HUES48 (cell line): ENCODE measurements around the gene LRRC37A3.
"Not testable (repeated sequence)": the region's sequence is repeated elsewhere in the genome, so short reads cannot be mapped to it uniquely, and the experiment has no call there.

Experiments used
- H3K27ac ChIP-seq: one replicate; pipeline ENCODE4 v1.7.0; 2013; ENCODE audit warnings: low read depth, low read length, inconsistent platforms
- H3K27me3 ChIP-seq: 2 replicates; pipeline ENCODE4 v1.6.1; 2013; ENCODE audit warnings: mild to moderate bottlenecking, low read length; ENCODE audit not compliant: control insufficient read depth, insufficient read depth
- H3K36me3 ChIP-seq: 2 replicates; pipeline ENCODE4 v1.6.1; 2013; ENCODE audit warnings: low read length; ENCODE audit not compliant: control insufficient read depth, insufficient read depth
- H3K4me1 ChIP-seq: 2 replicates; pipeline ENCODE4 v1.6.1; 2013; ENCODE audit warnings: mild to moderate bottlenecking, low read length; ENCODE audit not compliant: control insufficient read depth, insufficient read depth
- H3K4me3 ChIP-seq: 2 replicates; pipeline ENCODE4 v1.5.1; 2013; ENCODE audit warnings: mild to moderate bottlenecking, low read depth, low read length
- H3K9ac ChIP-seq: 2 replicates; pipeline ENCODE4 v1.6.1; 2013; ENCODE audit warnings: mild to moderate bottlenecking, low read depth, low read length, moderate library complexity
- H3K9me3 ChIP-seq: 2 replicates; pipeline ENCODE4 v1.6.1; 2013; ENCODE audit warnings: low read length; ENCODE audit not compliant: control insufficient read depth, insufficient read depth

LRRC37A3 gene

GRCh38 chr17:64919289-64920025 lies at the start of gene LRRC37A3:
TSS of gene LRRC37A3 (minus strand) at chr17:64919478. CDS start at chr17:64897257, 22,221 bp downstream.
- Histone ChIP-seq H3K27ac (peak within 1 kb of the TSS; percentile 87), H3K4me3 (peak within 1 kb of the TSS; percentile 80), H3K9ac (peak within 1 kb of the TSS; percentile 70; the same call in 1 of the 2 replicates)
- not testable (repeated sequence) for H3K27me3 ChIP-seq, H3K36me3 ChIP-seq, H3K4me1 ChIP-seq, H3K9me3 ChIP-seq

DNA sequence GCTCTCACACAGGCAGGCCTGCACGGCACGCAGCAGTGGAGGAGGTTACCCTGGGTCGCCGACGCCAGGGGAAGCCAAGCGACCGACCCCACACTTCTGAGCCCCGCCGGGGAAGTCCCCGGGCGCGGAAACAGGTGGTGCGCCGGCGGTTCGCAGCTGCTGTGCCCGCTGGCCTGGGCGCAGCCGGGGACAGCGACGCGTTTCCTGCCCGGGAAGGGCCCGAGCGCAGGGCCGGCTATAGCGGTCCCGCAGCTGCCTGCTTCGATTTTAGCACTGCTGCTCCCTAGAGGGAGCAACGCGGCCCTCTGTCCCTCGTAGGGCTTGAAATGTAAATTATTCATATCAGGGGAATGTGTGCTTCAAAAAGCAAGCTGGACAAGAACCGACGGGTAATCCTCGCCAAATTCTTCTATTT lies 46.6 kb upstream of the LRRC37A3 start:
- H3K27me3 ChIP-seq, H3K4me1 ChIP-seq, H3K36me3 ChIP-seq, H3K9me3 ChIP-seq, H3K27ac ChIP-seq: not testable (repeated sequence)
- Histone ChIP-seq H3K9ac (peak overlapping the region; percentile 56; the same call in 1 of the 2 replicates), H3K4me3 (peak overlapping the region; percentile 50)

- Histone ChIP-seq H3K9ac (peak overlapping the region; percentile 56; the same call in 1 of the 2 replicates), H3K4me3 (peak overlapping the region; percentile 50)
- H3K4me1 ChIP-seq, H3K27me3 ChIP-seq, H3K36me3 ChIP-seq, H3K9me3 ChIP-seq, H3K27ac ChIP-seq: not testable (repeated sequence)
Measured at GRCh38 chr17:64965256-64965872, 46.1 kb upstream of the LRRC37A3 start.

GRCh38 chr17:64964796-64965195 lies 45.5 kb upstream of the LRRC37A3 start:
- H3K9me3 ChIP-seq = no peaks in the 10 kb centered on the region
- H3K4me1 ChIP-seq = 0 out of 2 replicates have a peak, but pooled peaks cover 7% of the 10 kb centered on the region
- H3K4me3 ChIP-seq = no peak overlapping the region
- H3K9ac ChIP-seq = no peak overlapping the region
- peaks cover 5% of the 10 kb centered on the region for H3K27me3 ChIP-seq
- no peaks in the 10 kb centered on the region for H3K36me3 ChIP-seq
- H3K27ac ChIP-seq = no peak overlapping the region

- H3K27me3 ChIP-seq, H3K4me1 ChIP-seq, H3K4me3 ChIP-seq, H3K9ac ChIP-seq, H3K27ac ChIP-seq, H3K9me3 ChIP-seq, H3K36me3 ChIP-seq: not testable (repeated sequence)
Measured at GRCh38 chr17:64963814-64964213, 44.5 kb upstream of the LRRC37A3 start.

DNA sequence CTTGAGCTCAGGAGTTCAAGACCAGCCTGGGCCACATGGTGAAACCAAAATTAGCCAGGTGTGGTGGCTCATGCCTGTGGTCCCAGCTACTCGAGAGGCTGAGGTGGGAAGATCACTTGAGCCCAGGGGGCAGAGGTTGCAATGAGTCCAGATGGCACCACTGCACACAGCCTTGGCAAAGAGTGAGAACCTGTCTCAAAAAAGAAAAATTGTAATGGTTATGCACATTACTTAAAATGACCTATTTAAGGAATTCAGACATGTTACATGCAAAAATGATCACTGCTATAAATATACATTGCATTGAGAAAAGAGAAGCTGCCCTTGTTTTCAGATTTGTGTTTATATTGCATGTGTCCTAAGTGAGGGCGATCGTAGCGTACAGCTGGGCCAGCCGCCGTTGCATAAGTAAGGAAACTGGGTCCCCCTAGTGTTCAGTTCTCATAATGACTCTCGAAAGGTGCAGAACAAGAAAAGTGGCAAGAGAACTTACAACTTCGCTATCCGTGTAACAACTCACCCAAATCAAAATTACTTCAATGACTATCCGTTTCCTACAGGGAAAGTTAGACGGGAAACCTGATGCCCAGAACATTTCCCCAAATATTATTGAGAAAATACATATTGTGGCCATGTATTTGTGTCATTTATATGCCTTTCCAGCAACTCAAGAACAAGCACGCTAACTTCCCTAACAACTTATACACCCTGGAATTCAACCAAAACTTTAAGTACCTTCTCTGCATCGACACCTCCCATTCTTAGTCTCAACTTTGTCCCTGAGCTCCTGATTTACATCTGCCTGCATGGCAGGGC lies 42.5 kb upstream of the LRRC37A3 start:
- H3K9me3 ChIP-seq, H3K27ac ChIP-seq, H3K36me3 ChIP-seq, H3K27me3 ChIP-seq, H3K4me3 ChIP-seq, H3K9ac ChIP-seq, H3K4me1 ChIP-seq: not testable (repeated sequence)

GRCh38 chr17:64951877-64952276 lies 32.6 kb upstream of the LRRC37A3 start:
- no peak overlapping the region for H3K27ac ChIP-seq
- no peak overlapping the region for H3K4me3 ChIP-seq
- no peaks in the 10 kb centered on the region for H3K9me3 ChIP-seq
- no peaks in the 10 kb centered on the region for H3K36me3 ChIP-seq
- no peaks in the 10 kb centered on the region for H3K27me3 ChIP-seq
- no peak overlapping the region for H3K9ac ChIP-seq
- H3K4me1 ChIP-seq = no peaks in the 10 kb centered on the region

DNA sequence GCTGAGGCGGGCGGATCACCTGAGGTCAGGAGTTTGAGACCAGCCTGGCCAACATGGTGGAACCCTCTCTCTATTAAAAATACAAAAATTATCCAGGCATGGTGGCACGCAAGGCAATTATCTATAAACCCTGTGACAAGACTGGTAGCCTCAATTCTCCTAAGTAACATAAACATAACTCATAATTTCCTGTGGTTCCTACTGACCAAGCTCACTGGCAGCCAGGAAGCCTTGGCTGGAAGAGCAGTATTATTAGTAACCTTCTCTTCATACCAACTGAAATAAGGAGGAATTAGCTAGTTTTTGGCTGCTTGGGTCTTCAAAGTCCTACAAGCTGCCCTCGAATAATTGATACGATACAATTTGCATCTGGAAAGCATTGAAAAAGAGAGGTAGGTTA lies 31.6 kb upstream of the LRRC37A3 start:
- H3K4me1 ChIP-seq = no peaks in the 10 kb centered on the region
- H3K9ac ChIP-seq = no peak overlapping the region
- H3K27ac ChIP-seq = no peak overlapping the region
- no peaks in the 10 kb centered on the region for H3K9me3 ChIP-seq
- no peaks in the 10 kb centered on the region for H3K36me3 ChIP-seq
- H3K4me3 ChIP-seq = no peak overlapping the region
- H3K27me3 ChIP-seq = no peaks in the 10 kb centered on the region

- H3K9me3 ChIP-seq = no peaks in the 10 kb centered on the region
- no peak overlapping the region for H3K27ac ChIP-seq
- no peaks in the 10 kb centered on the region for H3K4me1 ChIP-seq
- H3K36me3 ChIP-seq = no peaks in the 10 kb centered on the region
- H3K4me3 ChIP-seq = no peak overlapping the region
- no peak overlapping the region for H3K9ac ChIP-seq
- H3K27me3 ChIP-seq = no peaks in the 10 kb centered on the region
Measured at GRCh38 chr17:64947152-64947551, 27.9 kb upstream of the LRRC37A3 start.

DNA sequence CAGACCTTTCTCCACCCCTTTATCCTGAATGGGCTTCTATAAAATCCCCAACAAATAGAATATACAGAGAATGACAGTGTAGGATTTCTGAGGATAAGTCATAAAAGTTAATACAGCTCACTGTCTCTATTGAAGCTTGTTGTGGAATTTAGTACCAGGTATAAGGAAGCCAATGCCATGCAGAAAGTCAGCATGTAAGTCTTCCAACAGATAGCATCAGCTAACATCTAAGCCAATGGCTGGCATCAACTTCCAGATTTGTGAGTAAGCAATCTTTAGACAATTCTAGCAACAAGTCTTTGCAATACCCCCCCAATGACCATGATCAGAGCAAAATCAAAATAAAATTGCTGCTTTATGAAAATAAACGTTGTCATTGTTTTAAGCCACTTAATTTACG lies 22.5 kb upstream of the LRRC37A3 start:
- Histone ChIP-seq H3K36me3 (no peaks in the 10 kb centered on the region), H3K4me3 (no peak overlapping the region), H3K4me1 (no peaks in the 10 kb centered on the region), H3K27ac (no peak overlapping the region), H3K9me3 (no peaks in the 10 kb centered on the region), H3K9ac (no peak overlapping the region), H3K27me3 (no peaks in the 10 kb centered on the region)

DNA sequence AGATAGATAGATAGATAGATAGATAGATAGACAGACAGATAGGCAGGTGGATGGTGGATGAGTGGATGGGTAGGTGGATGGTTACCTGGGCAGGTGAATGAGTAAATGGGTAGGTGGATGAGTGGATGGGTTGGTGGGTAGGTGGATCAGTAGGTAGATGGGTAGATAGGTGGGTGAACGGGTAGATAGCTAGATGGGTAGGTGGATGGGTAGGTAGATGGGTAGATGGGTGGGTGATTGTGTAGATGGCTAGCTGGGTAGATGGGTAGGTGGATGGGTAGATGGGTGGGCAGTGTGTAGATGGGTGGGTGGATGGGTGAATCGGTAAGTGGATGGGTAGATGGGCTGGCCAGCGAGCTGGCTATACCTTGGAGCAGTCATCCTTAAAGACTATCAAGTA lies 21.8 kb upstream of the LRRC37A3 start:
- no peaks in the 10 kb centered on the region for H3K36me3 ChIP-seq
- no peaks in the 10 kb centered on the region for H3K9me3 ChIP-seq
- no peak overlapping the region for H3K9ac ChIP-seq
- H3K4me1 ChIP-seq = no peaks in the 10 kb centered on the region
- no peaks in the 10 kb centered on the region for H3K27me3 ChIP-seq
- no peak overlapping the region for H3K4me3 ChIP-seq
- H3K27ac ChIP-seq = no peak overlapping the region
